PC-3 (cell line): ENCODE results near the gene IGSF8. TPM values are rescaled to one million over a fixed set of nuclear protein-coding genes. Genes with fewer than 3 reads are reported as not detected.

Source experiments
- ATAC-seq: fragments of 200-7000 bp; cut with Tn5 transposase; 2 replicates; pipeline ENCODE4 v1.9.1; 2020; ENCODE audit warnings: mild to moderate bottlenecking, moderate library complexity
- BruUV-seq: library from RNA; stranded (reverse); fragments of 400-500 nt; replicated peaks from 2 replicates; lab custom pipeline; 2021; lab: Mats Ljungman, UMichigan
- CTCF ChIA-PET: fragments of 300-600 bp; sonication (Branson Sonifier 250); formaldehyde crosslinking; loops from one replicate; lab custom pipeline; 2022; ENCODE audit warnings: antibody characterized with exemption; lab: Charles Lee
- POLR2A ChIA-PET: fragments of 300-600 bp; sonication (Branson Sonifier 250); formaldehyde crosslinking; loops from one replicate; lab custom pipeline; 2022; ENCODE audit warnings: antibody characterized with exemption; ENCODE audit not compliant: unreplicated experiment; lab: Charles Lee
- DNase-seq: peaks from one replicate; pipeline ENCODE4 v3.0.0-alpha.2; 2015
- H2AFZ ChIP-seq: fragments of 300-600 bp; sonication (generic); 2 replicates; pipeline ENCODE4 v1.6.0; 2016; ENCODE audit warnings: antibody characterized with exemption, low read length
- H3F3A ChIP-seq: fragments of 300-600 bp; sonication (generic); one replicate; pipeline ENCODE4 v1.6.0; 2017; ENCODE audit warnings: antibody characterized with exemption, low read length, control low read depth, mild to moderate bottlenecking; ENCODE audit not compliant: unreplicated experiment
- H3K27ac ChIP-seq: fragments of 300-600 bp; sonication (generic); 2 replicates; pipeline ENCODE4 v1.5.1; 2016; ENCODE audit warnings: mild to moderate bottlenecking, low read length
- H3K27me3 ChIP-seq: fragments of 300-600 bp; sonication (generic); 2 replicates; pipeline ENCODE4 v1.6.1; 2016; ENCODE audit warnings: low read length, mixed read lengths
- H3K36me3 ChIP-seq: fragments of 300-600 bp; sonication (generic); 2 replicates; pipeline ENCODE4 v1.6.1; 2016; ENCODE audit warnings: low read depth, mixed run types, low read length, mixed read lengths
- H3K4me1 ChIP-seq: fragments of 300-600 bp; sonication (generic); 2 replicates; pipeline ENCODE4 v1.5.1; 2016; ENCODE audit warnings: low read length; ENCODE audit not compliant: insufficient read depth
- H3K4me2 ChIP-seq: fragments of 300-600 bp; sonication (generic); 2 replicates; pipeline ENCODE4 v1.6.0; 2016; ENCODE audit warnings: low read length
- H3K4me3 ChIP-seq: fragments of 300-600 bp; sonication (generic); 2 replicates; pipeline ENCODE4 v1.5.1; 2016; ENCODE audit warnings: mild to moderate bottlenecking, low read length, mixed read lengths
- H3K79me2 ChIP-seq: fragments of 300-600 bp; sonication (generic); 2 replicates; pipeline ENCODE4 v1.6.1; 2017; ENCODE audit warnings: low read length, mixed read lengths
- H3K9ac ChIP-seq: fragments of 300-600 bp; sonication (generic); 2 replicates; pipeline ENCODE4 v1.6.0; 2016; ENCODE audit warnings: mild to moderate bottlenecking, low read length
- H3K9me2 ChIP-seq: fragments of 300-600 bp; sonication (generic); replicated peaks from 2 replicates; pipeline ENCODE4 v1.6.1; 2016; ENCODE audit warnings: mixed run types, low read length, mixed read lengths
- H3K9me3 ChIP-seq: fragments of 300-600 bp; sonication (generic); 2 replicates; pipeline ENCODE4 v1.6.1; 2016; ENCODE audit warnings: low read length, mixed read lengths
- H4K20me1 ChIP-seq: fragments of 300-600 bp; sonication (generic); 2 replicates; pipeline ENCODE4 v1.6.1; 2016; ENCODE audit warnings: low read length, mixed read lengths
- CTCF ChIP-seq: fragments of 300-600 bp; sonication (generic); conservative IDR thresholded peaks from 2 replicates; pipeline ENCODE4 v1.5.1; 2017; ENCODE audit warnings: antibody characterized with exemption, low read depth, mild to moderate bottlenecking, low read length
- EZH2 ChIP-seq: fragments of 300-600 bp; sonication (generic); IDR thresholded peaks from one replicate; pipeline ENCODE4 v1.6.1; 2017; ENCODE audit warnings: antibody characterized with exemption, mild to moderate bottlenecking, low read length; ENCODE audit not compliant: unreplicated experiment
- EZH2phosphoT487 ChIP-seq: fragments of 300-600 bp; sonication (generic); IDR thresholded peaks from 2 replicates; pipeline ENCODE4 v1.6.1; 2018; ENCODE audit warnings: mild to moderate bottlenecking, antibody characterized with exemption, low read length, borderline replicate concordance
- intact Hi-C: fragments of 100-400 bp; cut with micrococcal nuclease; formaldehyde crosslinking; loops from 2 replicates; pipeline ENCODE4 v1.9.0; 2023
- total RNA-seq: library from RNA; depleted of rRNA; stranded (reverse); fragments of >200 nt; gene quantifications from 2 replicates; pipeline ENCODE4 v1.2.3, GENCODE V29; 2014

The IGSF8 gene
- total RNA-seq, 1 experiment from 2014 or later, result 37.1 TPM

GRCh38 chr1:160136121-160136925 lies 37.9 kb upstream of the IGSF8 start:
- ChIA-PET CTCF (no interaction called here), POLR2A (no interaction called here)
- no TSS peak for BruUV-seq
- intact Hi-C loops, result no loop called here
- ATAC-seq, result no peak
- Histone ChIP-seq H3K79me2 (no peaks in the 10 kb centered on the region), H3K9me2 (no peaks in the 10 kb centered on the region), H3K27ac (no peak overlapping the region), H3K36me3 (no peaks in the 10 kb centered on the region), H3K4me3 (no peak overlapping the region), H3F3A (no peaks in the 10 kb centered on the region), H3K4me2 (no peak overlapping the region), H3K9me3 (no peaks in the 10 kb centered on the region), H3K4me1 (no peaks in the 10 kb centered on the region), H4K20me1 (no peaks in the 10 kb centered on the region), H3K27me3 (peaks cover 3% of the 10 kb centered on the region; the same call in 1 of the 2 replicates), H3K9ac (no peak overlapping the region), H2AFZ (no peak overlapping the region)
- no peak for TF ChIP-seq EZH2
- no peak for TF ChIP-seq CTCF
- no peak for TF ChIP-seq EZH2phosphoT487
- no peak for DNase-seq

- BruUV-seq, result no TSS peak
- Histone ChIP-seq H3K36me3 (no peaks in the 10 kb centered on the region), H3K9me3 (no peaks in the 10 kb centered on the region), H3K9ac (no peak overlapping the region), H3K27ac (no peak overlapping the region), H3K4me1 (no peaks in the 10 kb centered on the region), H3K9me2 (no peaks in the 10 kb centered on the region), H3K4me3 (no peak overlapping the region), H3K79me2 (no peaks in the 10 kb centered on the region), H2AFZ (no peak overlapping the region), H3K4me2 (no peak overlapping the region), H4K20me1 (no peaks in the 10 kb centered on the region), H3F3A (no peaks in the 10 kb centered on the region), H3K27me3 (no peaks in the 10 kb centered on the region)
- TF ChIP-seq EZH2phosphoT487 (no peak), EZH2 (no peak), CTCF (no peak)
- ChIA-PET CTCF (no interaction called here), POLR2A (no interaction called here)
- no peak for ATAC-seq
- DNase-seq, result no peak
- intact Hi-C loops, result no loop called here
These were observed 36.6 kb upstream of the IGSF8 start for GRCh38 chr1:160134791-160135572.
